Liver (tissue), 3 donors: Measurements from ENCODE around the gene CACNA1E.

Experiments
- EGR1 ChIP-seq, 2 donors: IDR thresholded peaks; 2 replicates each; pipeline ENCODE4 v1.6.1; 2016 to 2018; ENCODE audit warnings: antibody characterized with exemption in 2 of 2, low read depth in 2 of 2
- HNF4A ChIP-seq, 2 donors: conservative IDR thresholded peaks; 2 replicates each; pipeline ENCODE4 v1.6.1; 2016; ENCODE audit warnings: antibody characterized with exemption in 2 of 2, mild to moderate bottlenecking in 2 of 2
- HNF4G ChIP-seq: IDR thresholded peaks from 2 replicates; pipeline ENCODE4 v1.6.1; 2016; ENCODE audit warnings: antibody characterized with exemption
- JUND ChIP-seq, 2 donors: IDR thresholded peaks; 2 replicates each; pipeline ENCODE4 v1.6.1; 2016; ENCODE audit warnings: antibody characterized with exemption in 2 of 2
- RAD21 ChIP-seq, 2 donors: IDR thresholded peaks; 2 replicates each; pipeline ENCODE4 v1.6.1; 2016; ENCODE audit warnings: antibody characterized with exemption in 2 of 2, mild to moderate bottlenecking in 2 of 2
- RXRA ChIP-seq, 2 donors: IDR thresholded peaks; 2 replicates each; pipeline ENCODE4 v1.6.1; 2017 to 2018; ENCODE audit warnings: antibody characterized with exemption in 2 of 2, mild to moderate bottlenecking in 1 of 2
- SP1 ChIP-seq: IDR thresholded peaks from 2 replicates; pipeline ENCODE4 v1.6.1; 2018; ENCODE audit warnings: antibody characterized with exemption, mild to moderate bottlenecking
- TAF1 ChIP-seq: conservative IDR thresholded peaks from 2 replicates; pipeline ENCODE4 v1.6.1; 2016; ENCODE audit warnings: antibody characterized with exemption, mild to moderate bottlenecking
- TF ChIP-seq, protein P1 (sequence below): IDR thresholded peaks from 2 replicates; pipeline ENCODE4 v1.6.1; 2016; ENCODE audit warnings: antibody characterized with exemption
- TF ChIP-seq, protein P2 (sequence below): fragments of 150-350 bp; IDR thresholded peaks from 2 replicates; pipeline ENCODE4 v1.5.1; 2017; ENCODE audit warnings: improper control_type of control experiment, low read depth, low read length; ENCODE audit not compliant: missing input control
- donor health status: healthy.
- donor health status: healthy.

DNA sequence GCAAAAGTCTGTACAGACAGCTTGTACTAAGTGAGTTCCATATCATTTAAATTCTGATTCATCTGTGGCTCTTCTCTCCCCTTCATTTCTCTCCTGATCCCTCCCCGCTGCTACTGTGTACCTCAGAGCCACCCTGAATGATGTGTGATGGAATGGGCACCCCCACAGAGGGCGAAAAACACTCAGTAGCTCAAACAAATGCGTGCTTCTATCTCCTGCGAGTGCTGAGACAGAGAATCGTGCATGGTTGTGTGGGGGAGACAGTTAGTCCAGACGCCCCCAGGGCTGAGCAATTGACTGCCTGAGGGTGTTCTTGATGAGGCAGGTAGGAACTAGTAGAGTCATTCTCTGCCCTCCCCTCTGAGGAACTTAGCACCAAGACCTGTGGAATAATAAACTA, 308.4 kb downstream of the CACNA1E start:
- TF ChIP-seq TAF1 (no peak), RAD21 (IDR thresholded peaks at IDR 0.05) (no peak), RXRA (IDR thresholded peaks at IDR 0.05) (no peak), JUND (IDR thresholded peaks at IDR 0.05) (no peak), HNF4A (conservative IDR thresholded peaks at IDR 0.05) (no peak), SP1 (no peak), HNF4G (no peak), EGR1 (IDR thresholded peaks at IDR 0.05; ENCODE audit: low read depth in 2 of 2) (no peak)
- TF ChIP-seq, protein P1, sequence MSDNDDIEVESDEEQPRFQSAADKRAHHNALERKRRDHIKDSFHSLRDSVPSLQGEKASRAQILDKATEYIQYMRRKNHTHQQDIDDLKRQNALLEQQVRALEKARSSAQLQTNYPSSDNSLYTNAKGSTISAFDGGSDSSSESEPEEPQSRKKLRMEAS, result no peak
- TF ChIP-seq, protein P2, sequence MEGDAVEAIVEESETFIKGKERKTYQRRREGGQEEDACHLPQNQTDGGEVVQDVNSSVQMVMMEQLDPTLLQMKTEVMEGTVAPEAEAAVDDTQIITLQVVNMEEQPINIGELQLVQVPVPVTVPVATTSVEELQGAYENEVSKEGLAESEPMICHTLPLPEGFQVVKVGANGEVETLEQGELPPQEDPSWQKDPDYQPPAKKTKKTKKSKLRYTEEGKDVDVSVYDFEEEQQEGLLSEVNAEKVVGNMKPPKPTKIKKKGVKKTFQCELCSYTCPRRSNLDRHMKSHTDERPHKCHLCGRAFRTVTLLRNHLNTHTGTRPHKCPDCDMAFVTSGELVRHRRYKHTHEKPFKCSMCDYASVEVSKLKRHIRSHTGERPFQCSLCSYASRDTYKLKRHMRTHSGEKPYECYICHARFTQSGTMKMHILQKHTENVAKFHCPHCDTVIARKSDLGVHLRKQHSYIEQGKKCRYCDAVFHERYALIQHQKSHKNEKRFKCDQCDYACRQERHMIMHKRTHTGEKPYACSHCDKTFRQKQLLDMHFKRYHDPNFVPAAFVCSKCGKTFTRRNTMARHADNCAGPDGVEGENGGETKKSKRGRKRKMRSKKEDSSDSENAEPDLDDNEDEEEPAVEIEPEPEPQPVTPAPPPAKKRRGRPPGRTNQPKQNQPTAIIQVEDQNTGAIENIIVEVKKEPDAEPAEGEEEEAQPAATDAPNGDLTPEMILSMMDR, result no peak
